ENCODE measurements around the gene TEX26. TPM values are rescaled to one million over a fixed set of nuclear protein-coding genes. Genes with fewer than 3 reads are reported as not detected.

TEX26 gene
- total and polyA plus RNA-seq, 4 experiments from 2014 or later, result not detected

DNA sequence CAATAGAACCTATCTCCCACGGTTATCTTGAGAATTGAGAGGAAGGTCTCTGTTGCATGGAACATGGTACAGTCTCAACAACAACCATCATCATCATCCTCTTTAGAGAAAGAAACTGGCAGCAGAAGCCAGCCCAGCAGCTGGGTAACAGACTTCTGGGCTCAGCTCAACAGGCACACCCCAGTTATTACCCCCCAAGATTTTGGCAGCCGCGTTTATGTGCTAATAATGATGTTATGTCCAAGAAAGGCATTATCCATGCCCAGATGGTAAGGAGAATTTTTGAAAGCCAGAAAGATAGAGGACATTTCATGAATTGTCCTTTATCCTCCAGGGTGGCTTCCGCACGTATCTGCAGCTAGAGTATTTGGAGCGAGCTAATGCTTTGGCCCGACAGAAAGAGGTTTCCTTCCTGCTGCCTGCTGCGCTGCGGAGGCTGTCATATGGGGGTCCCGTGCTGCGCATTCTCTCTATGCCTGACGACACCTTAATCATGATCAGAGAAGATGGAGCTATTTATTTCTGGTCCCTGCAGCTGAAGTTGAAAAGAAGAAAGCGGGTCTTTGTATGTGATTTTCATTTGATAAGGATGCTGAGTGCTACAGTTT is 89.9 kb downstream of the TEX26 start:
- no peak overlapping the region for H3K4me3 Mint-ChIP-seq
- H3K4me1 Mint-ChIP-seq, result no peaks in the 10 kb centered on the region
- H3K9me3 ChIP-seq (ENCODE audit: control insufficient read depth in 1 of 2, low read length in 2 of 2), result no peaks in the 10 kb centered on the region
- H3K36me3 ChIP-seq (ENCODE audit: insufficient read depth, low read length), result no peaks in the 10 kb centered on the region
- no peak overlapping the region for H3K4me3 ChIP-seq (ENCODE audit: low read length in 2 of 2)
- H3K9me3 Mint-ChIP-seq, result peaks cover 0 to 3% (median 0%) of the 10 kb centered on the region in 8 donors
- H3K4me1 ChIP-seq (ENCODE audit: insufficient read depth, low read length), result no peaks in the 10 kb centered on the region
- H3K27me3 Mint-ChIP-seq, result peaks cover 12 to 14% of the 10 kb centered on the region in 2 donors
- no peak overlapping the region for H3K27ac Mint-ChIP-seq
- ChIA-PET CTCF (ENCODE audit: partially characterized antibody) (interaction anchor here (1.1 kb wide), 1 partner anchor 11 kb away, joined by 3 read pairs; no protein-coding TSS in a partner anchor), POLR2A (ENCODE audit: partially characterized antibody) (no interaction called here)
- no peaks in the 10 kb centered on the region for H3K27me3 ChIP-seq (ENCODE audit: insufficient read depth, low read length)
- no peak for DNase-seq
- H3K36me3 Mint-ChIP-seq, result no peaks in the 10 kb centered on the region
- H3K27ac ChIP-seq (ENCODE audit: low read depth, low read length), result no peak overlapping the region
- intact Hi-C loops (cut with micrococcal nuclease), result no loop called here

DNA sequence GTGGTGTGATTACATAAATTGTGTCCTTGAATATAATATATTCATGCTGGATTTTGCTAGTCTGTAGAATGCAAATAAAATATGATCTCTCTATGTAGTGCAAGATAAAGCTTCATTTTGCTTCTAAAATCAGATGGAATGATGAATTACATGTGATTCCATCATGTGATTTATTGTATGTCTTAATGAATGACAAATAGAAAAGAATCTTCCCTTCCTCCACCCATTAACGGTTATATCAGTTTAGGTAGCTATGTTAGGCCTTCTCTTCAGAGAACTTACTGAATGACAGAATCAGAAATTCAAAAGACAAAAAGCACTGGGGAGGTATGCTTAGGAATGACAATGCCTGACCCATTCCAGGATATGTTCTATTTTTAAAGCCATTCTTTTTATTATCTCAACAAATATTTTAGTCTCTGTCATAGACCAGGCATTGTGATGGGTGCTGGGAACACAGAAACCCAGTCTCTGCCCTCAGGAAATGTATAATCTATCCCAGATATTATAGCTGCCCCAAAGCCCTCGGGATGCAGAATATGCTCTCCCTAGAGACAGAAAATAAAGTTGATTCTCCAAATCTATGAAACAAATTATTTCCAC is 90.6 kb downstream of the TEX26 start:
- Histone ChIP-seq H3K9me3 (ENCODE audit: control insufficient read depth in 1 of 2, low read length in 2 of 2) (no peaks in the 10 kb centered on the region), H3K36me3 (ENCODE audit: insufficient read depth, low read length) (no peaks in the 10 kb centered on the region), H3K4me1 (ENCODE audit: insufficient read depth, low read length) (no peaks in the 10 kb centered on the region), H3K4me3 (ENCODE audit: low read length in 2 of 2) (no peak overlapping the region), H3K27me3 (ENCODE audit: insufficient read depth, low read length) (no peaks in the 10 kb centered on the region), H3K27ac (ENCODE audit: low read depth, low read length) (no peak overlapping the region)
- Mint-ChIP-seq H3K27me3 (peaks cover 9 to 11% of the 10 kb centered on the region in 2 donors), H3K4me3 (no peak overlapping the region), H3K36me3 (no peaks in the 10 kb centered on the region), H3K27ac (no peak overlapping the region), H3K4me1 (no peaks in the 10 kb centered on the region), H3K9me3 (peaks cover 0 to under 1% (median 0%) of the 10 kb centered on the region in 8 donors)
- intact Hi-C loops (cut with micrococcal nuclease), result no loop called here
- DNase-seq, result no peak
- ChIA-PET CTCF (ENCODE audit: partially characterized antibody) (interaction anchor here (1.1 kb wide), 1 partner anchor 11 kb away, joined by 3 read pairs; no protein-coding TSS in a partner anchor), POLR2A (ENCODE audit: partially characterized antibody) (no interaction called here)

Other genes starting within 250 kb of the TEX26 start
- 10 to 100 TPM; 53.7 to 54.0 TPM for gene ALOX5AP, start 197.1 kb upstream of the TEX26 start, total RNA-seq
- gene ALOX5AP, start 197.1 kb upstream of the TEX26 start, polyA plus RNA-seq, result 100 to 1,000 TPM; 377 to 569 TPM
- gene MEDAG, start 26.4 kb upstream of the TEX26 start, total RNA-seq, result not detected
- under 1 TPM in 1 of 2 donors, not detected in 1; 0.29 TPM for gene MEDAG, start 26.4 kb upstream of the TEX26 start, polyA plus RNA-seq
- gene HSPH1, start 229.2 kb downstream of the TEX26 start, total RNA-seq, result 10 to 100 TPM; 68.6 to 75.5 TPM
- 10 to 100 TPM; 39.9 to 48.6 TPM for gene HSPH1, start 229.2 kb downstream of the TEX26 start, polyA plus RNA-seq

Measured in CD4-positive, alpha-beta memory T cell (primary cell).